ENCODE data around the gene TEX19. TPM values are rescaled to one million over a fixed set of nuclear protein-coding genes. Genes with fewer than 3 reads are reported as not detected.

The TEX19 gene
- total RNA-seq, 2 experiments from 2014 or later: 2.0 to 3.4 TPM

GRCh38 chr17:82343560-82343959 is 15.5 kb upstream of the TEX19 start:
- no TSS peak for BruUV-seq (replicated peaks)
- no peak overlapping the region for H3K4me3 ChIP-seq (ENCODE audit: low read depth, low read length, poor library complexity, severe bottlenecking)
- H3K79me2 ChIP-seq (ENCODE audit: insufficient read depth, low read depth, low read length): no peaks in the 10 kb centered on the region
- H2AFZ ChIP-seq (ENCODE audit: low read length): no peak overlapping the region
- ChIA-PET POLR2A (interaction anchor here (0.7 to 1.7 kb wide), 2 partner anchors 19 to 45 kb away, joined by 3 to 9 read pairs; no protein-coding TSS in a partner anchor), CTCF (ENCODE audit: unreplicated experiment) (interaction anchor here (0.5 kb wide), 1 partner anchor 162 kb away, joined by 3 read pairs; no protein-coding TSS in a partner anchor)
- intact Hi-C loops (cut with micrococcal nuclease; ENCODE audit: unreplicated experiment): no loop called here
- H3K9me2 ChIP-seq (ENCODE audit: insufficient read depth, low read length): no peaks in the 10 kb centered on the region
- no peak overlapping the region for H3K27ac ChIP-seq (ENCODE audit: low read depth, low read length, poor library complexity, severe bottlenecking)
- H3K4me2 ChIP-seq (ENCODE audit: low read length): no peak overlapping the region
- peaks cover 23% of the 10 kb centered on the region for H3K4me1 ChIP-seq (ENCODE audit: insufficient read depth, low read length, poor library complexity, severe bottlenecking)
- H3K36me3 ChIP-seq (ENCODE audit: insufficient read depth, low read length): no peaks in the 10 kb centered on the region
- no peaks in the 10 kb centered on the region for H3K9me3 ChIP-seq (ENCODE audit: low read length)
- DNase-seq (ENCODE audit: low spot score): no peak
- no peak for TF ChIP-seq EZH2phosphoT487 (IDR thresholded peaks at IDR 0.05; ENCODE audit: borderline replicate concordance, low read depth, low read length)
- TF ChIP-seq, protein P1, sequence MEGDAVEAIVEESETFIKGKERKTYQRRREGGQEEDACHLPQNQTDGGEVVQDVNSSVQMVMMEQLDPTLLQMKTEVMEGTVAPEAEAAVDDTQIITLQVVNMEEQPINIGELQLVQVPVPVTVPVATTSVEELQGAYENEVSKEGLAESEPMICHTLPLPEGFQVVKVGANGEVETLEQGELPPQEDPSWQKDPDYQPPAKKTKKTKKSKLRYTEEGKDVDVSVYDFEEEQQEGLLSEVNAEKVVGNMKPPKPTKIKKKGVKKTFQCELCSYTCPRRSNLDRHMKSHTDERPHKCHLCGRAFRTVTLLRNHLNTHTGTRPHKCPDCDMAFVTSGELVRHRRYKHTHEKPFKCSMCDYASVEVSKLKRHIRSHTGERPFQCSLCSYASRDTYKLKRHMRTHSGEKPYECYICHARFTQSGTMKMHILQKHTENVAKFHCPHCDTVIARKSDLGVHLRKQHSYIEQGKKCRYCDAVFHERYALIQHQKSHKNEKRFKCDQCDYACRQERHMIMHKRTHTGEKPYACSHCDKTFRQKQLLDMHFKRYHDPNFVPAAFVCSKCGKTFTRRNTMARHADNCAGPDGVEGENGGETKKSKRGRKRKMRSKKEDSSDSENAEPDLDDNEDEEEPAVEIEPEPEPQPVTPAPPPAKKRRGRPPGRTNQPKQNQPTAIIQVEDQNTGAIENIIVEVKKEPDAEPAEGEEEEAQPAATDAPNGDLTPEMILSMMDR (conservative IDR thresholded peaks at IDR 0.05; ENCODE audit: low read length): no peak
- H4K20me1 ChIP-seq (ENCODE audit: insufficient read depth, low read length): no peaks in the 10 kb centered on the region

- no peaks in the 10 kb centered on the region for H3K9me2 ChIP-seq (ENCODE audit: insufficient read depth, low read length)
- POLR2A ChIA-PET: interaction anchor here (0.7 to 1.7 kb wide), 3 partner anchors 19 to 1097 kb away, joined by 3 to 9 read pairs (median 3); no protein-coding TSS in a partner anchor
- no peak overlapping the region for H2AFZ ChIP-seq (ENCODE audit: low read length)
- DNase-seq (ENCODE audit: low spot score): peak; percentile 50
- CTCF ChIA-PET (ENCODE audit: unreplicated experiment): interaction anchor here (0.5 kb wide), 1 partner anchor 162 kb away, joined by 3 read pairs; no protein-coding TSS in a partner anchor
- no peaks in the 10 kb centered on the region for H3K9me3 ChIP-seq (ENCODE audit: low read length)
- H3K36me3 ChIP-seq (ENCODE audit: insufficient read depth, low read length): no peaks in the 10 kb centered on the region
- H3K4me1 ChIP-seq (ENCODE audit: insufficient read depth, low read length, poor library complexity, severe bottlenecking): peaks cover 28% of the 10 kb centered on the region
- no peaks in the 10 kb centered on the region for H4K20me1 ChIP-seq (ENCODE audit: insufficient read depth, low read length)
- H3K4me3 ChIP-seq (ENCODE audit: low read depth, low read length, poor library complexity, severe bottlenecking): no peak overlapping the region
- no peaks in the 10 kb centered on the region for H3K79me2 ChIP-seq (ENCODE audit: insufficient read depth, low read depth, low read length)
- intact Hi-C loops (cut with micrococcal nuclease; ENCODE audit: unreplicated experiment): no loop called here
- no peak overlapping the region for H3K4me2 ChIP-seq (ENCODE audit: low read length)
- no TSS peak for BruUV-seq (replicated peaks)
- no peak overlapping the region for H3K27ac ChIP-seq (ENCODE audit: low read depth, low read length, poor library complexity, severe bottlenecking)
- no peak for TF ChIP-seq EZH2phosphoT487 (IDR thresholded peaks at IDR 0.05; ENCODE audit: borderline replicate concordance, low read depth, low read length)
- TF ChIP-seq, protein P1 (conservative IDR thresholded peaks at IDR 0.05; ENCODE audit: low read length): no peak
Observed at GRCh38 chr17:82344175-82344907, 14.7 kb upstream of the TEX19 start.

Measured in OCI-LY7 (cell line).